HG03066 (cell line): Measurements from ENCODE around the gene RTN4.
"Not testable (repeated sequence)": the region's sequence is repeated elsewhere in the genome, so short reads cannot be mapped to it uniquely, and the experiment has no call there.

Source experiments
- ATAC-seq: cut with Tn5 transposase; IDR thresholded peaks from one replicate; pipeline ENCODE4 v1.9.1; 2021; ENCODE audit warnings: low read depth; ENCODE audit not compliant: unreplicated experiment

Gene RTN4

GRCh38 chr2:55011831-55012671, 38.2 kb downstream of the RTN4 start:
- no peak for ATAC-seq

- ATAC-seq, result no peak
These were observed 39.3 kb downstream of the RTN4 start for GRCh38 chr2:55010915-55011314.

GRCh38 chr2:55010149-55010591, 40.1 kb downstream of the RTN4 start:
- peak; percentile 95 for ATAC-seq

GRCh38 chr2:55009277-55010060, 40.8 kb downstream of the RTN4 start:
- no peak for ATAC-seq

GRCh38 chr2:55006306-55006705, 43.9 kb downstream of the RTN4 start:
- no peak for ATAC-seq

GRCh38 chr2:55003706-55004639, 46.3 kb downstream of the RTN4 start:
- ATAC-seq, result no peak

GRCh38 chr2:55001716-55002115, 48.5 kb downstream of the RTN4 start:
- no peak for ATAC-seq

- ATAC-seq, result no peak
These were observed 49.9 kb downstream of the RTN4 start for GRCh38 chr2:55000341-55000740.

- ATAC-seq, result no peak
These were observed 51.1 kb downstream of the RTN4 start for GRCh38 chr2:54999182-54999581.

GRCh38 chr2:54997826-54998225, 52.4 kb downstream of the RTN4 start:
- ATAC-seq, result no peak

- ATAC-seq, result no peak
These were observed 54.7 kb downstream of the RTN4 start for GRCh38 chr2:54995553-54995952.

GRCh38 chr2:54990694-54991093, 59.6 kb downstream of the RTN4 start:
- not testable (repeated sequence) for ATAC-seq

- no peak for ATAC-seq
These were observed 61.6 kb downstream of the RTN4 start for GRCh38 chr2:54988612-54989011.

GRCh38 chr2:54986264-54986663, 64.0 kb downstream of the RTN4 start:
- ATAC-seq, result no peak

- ATAC-seq, result no peak
These were observed 65.8 kb downstream of the RTN4 start for GRCh38 chr2:54984476-54984875.

GRCh38 chr2:54983345-54984220, 66.7 kb downstream of the RTN4 start:
- no peak for ATAC-seq

GRCh38 chr2:54981385-54981784, 68.9 kb downstream of the RTN4 start:
- ATAC-seq, result no peak

GRCh38 chr2:54979321-54980044, 70.8 kb downstream of the RTN4 start:
- ATAC-seq, result no peak

GRCh38 chr2:54977149-54977548, 73.1 kb downstream of the RTN4 start:
- ATAC-seq, result peak; percentile 96
